ENCODE data around the gene TRPT1.

The TRPT1 gene

DNA sequence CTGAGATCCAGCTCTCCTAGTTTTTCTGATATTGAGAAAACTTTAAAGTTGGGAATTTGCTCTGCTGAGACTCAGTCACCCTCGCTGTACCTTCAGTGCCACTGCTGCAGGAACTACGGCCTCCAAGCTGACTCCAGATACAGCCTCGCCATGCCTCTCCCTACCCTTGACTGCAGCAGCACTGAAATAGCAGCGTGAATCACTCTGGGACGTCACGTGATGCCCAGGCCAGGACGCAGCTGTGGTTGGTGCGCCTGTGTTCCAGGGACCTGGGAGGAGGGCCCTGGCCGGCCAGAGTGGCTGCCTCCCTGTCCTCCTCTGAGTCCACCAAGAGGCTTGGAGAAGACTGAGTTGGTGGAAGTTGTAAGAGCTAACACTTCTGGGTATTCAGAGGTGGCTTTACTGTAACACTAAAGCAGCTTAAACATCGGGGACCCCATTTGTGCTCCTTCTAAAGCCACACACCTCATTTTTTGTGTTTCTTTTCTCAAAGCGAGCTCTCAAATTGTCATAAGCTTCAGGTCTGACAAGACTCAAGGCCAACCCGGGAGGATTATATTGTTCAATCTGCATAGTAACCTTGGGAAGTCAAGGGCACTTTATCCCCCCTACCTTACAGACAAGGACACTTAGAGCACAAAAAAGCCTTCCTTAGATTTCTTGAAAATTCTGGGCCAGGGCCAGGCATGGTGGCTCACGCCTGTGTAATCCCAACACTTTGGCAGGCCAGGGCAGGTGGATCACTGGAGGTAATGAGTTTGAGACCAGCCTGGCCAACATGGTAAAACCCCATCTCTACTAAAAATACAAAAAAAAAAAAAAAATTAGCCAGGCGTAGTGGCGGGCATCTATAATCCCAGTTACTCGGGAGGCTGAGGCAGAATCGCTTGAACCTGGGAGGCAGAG lies 44.2 kb downstream of the TRPT1 start:
- no peak overlapping the region for H3K4me3 ChIP-seq (ENCODE audit: low read depth, low read length)

- no peak overlapping the region for H3K4me3 ChIP-seq (ENCODE audit: low read depth, low read length)
Measured at GRCh38 chr11:64180891-64181290, 45.1 kb downstream of the TRPT1 start.

GRCh38 chr11:64178951-64179639 lies 46.9 kb downstream of the TRPT1 start:
- no peak overlapping the region for H3K4me3 ChIP-seq (ENCODE audit: low read depth, low read length)

DNA sequence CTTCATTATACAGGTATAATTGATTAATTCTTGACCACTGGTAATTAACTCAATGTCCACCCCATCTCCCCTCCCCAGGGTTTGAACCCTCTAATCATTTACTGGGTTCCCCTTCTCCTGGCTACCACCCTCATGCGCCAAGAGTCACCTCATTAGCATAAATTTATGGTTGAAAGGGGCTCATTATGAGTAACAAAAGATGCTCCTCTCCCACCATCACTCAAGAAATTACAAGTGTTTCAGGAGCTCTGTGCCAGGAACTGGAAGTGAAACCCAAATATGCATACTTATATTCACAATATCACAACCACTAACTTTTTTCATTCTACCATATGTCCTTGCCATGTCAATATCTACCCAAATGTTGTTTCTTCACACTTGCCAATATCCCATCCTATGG lies 47.8 kb downstream of the TRPT1 start:
- no peak overlapping the region for H3K4me3 ChIP-seq (ENCODE audit: low read depth, low read length)

- H3K4me3 ChIP-seq (ENCODE audit: low read depth, low read length), result no peak overlapping the region
Measured at GRCh38 chr11:64176751-64177150, 49.2 kb downstream of the TRPT1 start.
